GM11168 (cell line): ENCODE data around the gene GYS1.

Experiments
- in situ Hi-C: fragments of 300-500 bp; cut with MboI; formaldehyde crosslinking; loops from one replicate; pipeline ENCODE4 v1.12.0; 2022; ENCODE audit warnings: low sequenced_read_pairs; ENCODE audit not compliant: unreplicated experiment

GYS1 gene

GRCh38 chr19:48991011-48991609, 2.0 kb downstream of the GYS1 start:
- in situ Hi-C loops, result no loop called here

- in situ Hi-C loops, result no loop called here
Observed at GRCh38 chr19:48990400-48990799, 2.7 kb downstream of the GYS1 start.

GRCh38 chr19:48989701-48990291, 3.3 kb downstream of the GYS1 start:
- in situ Hi-C loops, result no loop called here

GRCh38 chr19:48988860-48989259, 4.2 kb downstream of the GYS1 start:
- in situ Hi-C loops, result no loop called here

- in situ Hi-C loops, result no loop called here
Observed at GRCh38 chr19:48988286-48988685, 4.8 kb downstream of the GYS1 start.

- in situ Hi-C loops, result no loop called here
Observed at GRCh38 chr19:48987323-48987722, 5.8 kb downstream of the GYS1 start.

GRCh38 chr19:48986211-48986610, 6.9 kb downstream of the GYS1 start:
- in situ Hi-C loops, result no loop called here

GRCh38 chr19:48985711-48986110, 7.4 kb downstream of the GYS1 start:
- in situ Hi-C loops, result no loop called here

GRCh38 chr19:48982280-48982679, 10.8 kb downstream of the GYS1 start:
- in situ Hi-C loops, result no loop called here

- in situ Hi-C loops, result no loop called here
Observed at GRCh38 chr19:48977061-48977460, 16.0 kb downstream of the GYS1 start.

GRCh38 chr19:48975947-48976847, 16.9 kb downstream of the GYS1 start:
- in situ Hi-C loops, result no loop called here

- in situ Hi-C loops, result no loop called here
Observed at GRCh38 chr19:48970923-48971395, 22.1 kb downstream of the GYS1 start.

GRCh38 chr19:48970139-48970766, 22.9 kb downstream of the GYS1 start:
- in situ Hi-C loops, result no loop called here

GRCh38 chr19:48969276-48970138, 23.6 kb downstream of the GYS1 start:
- in situ Hi-C loops, result loop anchor here (10.0 kb wide), 1 partner anchor 175 kb away; no protein-coding TSS in a partner anchor

GRCh38 chr19:48968813-48969218, 24.3 kb downstream of the GYS1 start:
- in situ Hi-C loops, result loop anchor here (10.0 kb wide), 1 partner anchor 174 kb away; no protein-coding TSS in a partner anchor

GRCh38 chr19:48968179-48968661, 24.9 kb downstream of the GYS1 start:
- in situ Hi-C loops, result loop anchor here (10.0 kb wide), 1 partner anchor 173 kb away; no protein-coding TSS in a partner anchor

GRCh38 chr19:48967346-48968178, 25.5 kb downstream of the GYS1 start:
- in situ Hi-C loops, result loop anchor here (10.0 kb wide), 1 partner anchor 173 kb away; no protein-coding TSS in a partner anchor

GRCh38 chr19:48966541-48967345, 26.4 kb downstream of the GYS1 start:
- in situ Hi-C loops, result loop anchor here (10.0 kb wide), 1 partner anchor 172 kb away; no protein-coding TSS in a partner anchor
